GM21717 (cell line): ENCODE measurements around the gene MPPED2.

Experiments used
- ATAC-seq: cut with Tn5 transposase; IDR thresholded peaks from one replicate; pipeline ENCODE4 v1.9.1; 2021; ENCODE audit warnings: mild to moderate bottlenecking, moderate library complexity; ENCODE audit not compliant: unreplicated experiment

Gene MPPED2

GRCh38 chr11:30423886-30424285 is 162.3 kb downstream of the MPPED2 start:
- ATAC-seq: no peak

- no peak for ATAC-seq
Observed at GRCh38 chr11:30423279-30423648, 162.9 kb downstream of the MPPED2 start.

- no peak for ATAC-seq
Observed at GRCh38 chr11:30422447-30423278, 163.5 kb downstream of the MPPED2 start.

GRCh38 chr11:30420233-30420787 is 165.8 kb downstream of the MPPED2 start:
- ATAC-seq: no peak

- ATAC-seq: no peak
Observed at GRCh38 chr11:30414806-30415205, 171.3 kb downstream of the MPPED2 start.

GRCh38 chr11:30414244-30414643 is 171.9 kb downstream of the MPPED2 start:
- ATAC-seq: no peak

GRCh38 chr11:30412509-30412908 is 173.6 kb downstream of the MPPED2 start:
- no peak for ATAC-seq

GRCh38 chr11:30411383-30411782 is 174.8 kb downstream of the MPPED2 start:
- ATAC-seq: no peak

GRCh38 chr11:30406978-30407762 is 179.0 kb downstream of the MPPED2 start:
- no peak for ATAC-seq

GRCh38 chr11:30405385-30405784 is 180.8 kb downstream of the MPPED2 start:
- ATAC-seq: no peak

GRCh38 chr11:30404136-30404535 is 182.0 kb downstream of the MPPED2 start:
- no peak for ATAC-seq

- ATAC-seq: no peak
Observed at GRCh38 chr11:30395751-30396150, 190.4 kb downstream of the MPPED2 start.

- ATAC-seq: no peak
Observed at GRCh38 chr11:30393012-30393411, 193.1 kb downstream of the MPPED2 start.

- ATAC-seq: no peak
Observed at GRCh38 chr11:30392221-30392784, 193.8 kb downstream of the MPPED2 start.

- ATAC-seq: no peak
Observed at GRCh38 chr11:30388957-30389356, 197.2 kb downstream of the MPPED2 start.

- ATAC-seq: no peak
Observed at GRCh38 chr11:30387891-30388861, 198.0 kb downstream of the MPPED2 start.

- no peak for ATAC-seq
Observed at GRCh38 chr11:30381879-30382278, 204.3 kb downstream of the MPPED2 start.

GRCh38 chr11:30380846-30381245 is 205.3 kb downstream of the MPPED2 start:
- no peak for ATAC-seq

- ATAC-seq: no peak
Observed at GRCh38 chr11:30377347-30377746, 208.8 kb downstream of the MPPED2 start.

GRCh38 chr11:30370164-30370563 is 216.0 kb downstream of the MPPED2 start:
- no peak for ATAC-seq
